ENCODE data around the gene LIMS2. TPM values are rescaled to one million over a fixed set of nuclear protein-coding genes. Genes with fewer than 3 reads are reported as not detected.

LIMS2 gene
- total RNA-seq, 1 experiment from 2014 or later = 8.9 TPM

DNA sequence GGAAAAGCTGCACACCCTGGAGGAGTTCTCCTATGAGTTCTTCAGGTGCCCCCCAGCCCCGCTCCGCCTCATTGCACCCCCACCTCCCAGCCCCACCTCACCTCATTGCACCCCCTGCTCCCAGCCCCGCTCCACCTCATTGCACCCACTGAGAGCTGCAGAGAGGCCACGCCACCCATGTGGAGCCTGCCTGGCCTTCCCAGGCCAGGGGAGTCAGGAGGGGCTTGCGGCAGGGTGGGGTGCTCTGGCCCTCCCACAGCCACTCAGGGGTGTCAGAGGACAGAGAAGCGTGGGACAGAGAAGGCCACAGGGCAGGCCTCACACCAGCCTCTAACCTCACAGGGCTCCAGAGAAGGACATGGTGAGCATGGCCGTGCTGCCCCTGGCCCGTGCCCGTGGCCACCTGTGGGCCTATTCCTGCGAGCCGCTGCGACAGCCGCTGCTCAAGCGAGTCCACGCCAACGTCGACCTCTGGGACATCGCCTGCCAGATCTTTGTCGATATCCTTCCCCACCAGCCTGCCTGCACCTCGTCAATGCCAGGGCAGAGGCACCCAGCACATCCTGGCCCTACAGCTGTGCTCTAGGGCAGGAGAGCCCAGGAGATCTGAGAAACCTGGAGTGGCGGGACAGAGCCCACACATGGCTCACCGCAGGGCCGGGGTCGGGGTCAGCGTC lies 44.3 kb downstream of the LIMS2 start:
- no peak overlapping the region for H3K4me3 ChIP-seq (ENCODE audit: low read depth in 2 of 2, low read length in 2 of 2)
- no peaks in the 10 kb centered on the region for H3K9me3 ChIP-seq (ENCODE audit: control insufficient read depth, insufficient read depth, low read depth, low read length)
- no peaks in the 10 kb centered on the region for H3K36me3 ChIP-seq (ENCODE audit: control insufficient read depth, insufficient read depth, low read length)
- ChIA-PET POLR2A (no interaction called here), CTCF (no interaction called here)
- DNase-seq (ENCODE audit: low read depth, low spot score) = no peak
- no TSS peak for BruUV-seq (replicated peaks)
- no peak overlapping the region for H3K27ac ChIP-seq (ENCODE audit: low read length)
- intact Hi-C loops (cut with micrococcal nuclease; ENCODE audit: unreplicated experiment) (no loop called here), in situ Hi-C loops (cut with HindIII; ENCODE audit: low pct_unique_long_range_greater_than_20kb, low sequenced_read_pairs) (no loop called here)
- TF ChIP-seq POLR2AphosphoS5 (IDR thresholded peaks at IDR 0.05; ENCODE audit: low read depth, low read length) = no peak
- no peak for TF ChIP-seq REST (IDR thresholded peaks at IDR 0.05; ENCODE audit: insufficient read depth in 1 of 2, low read depth in 2 of 2, low read length in 1 of 2)
- TF ChIP-seq TCF7L2 (IDR thresholded peaks at IDR 0.05; ENCODE audit: low read depth, low read length) = no peak
- no peaks in the 10 kb centered on the region for H3K27me3 ChIP-seq (ENCODE audit: control insufficient read depth, insufficient read depth, low read length)
- no peak for ATAC-seq
- no peaks in the 10 kb centered on the region; the same call in 1 of the 2 replicates for H3K4me1 ChIP-seq (ENCODE audit: control insufficient read depth, insufficient read depth, low read length)

DNA sequence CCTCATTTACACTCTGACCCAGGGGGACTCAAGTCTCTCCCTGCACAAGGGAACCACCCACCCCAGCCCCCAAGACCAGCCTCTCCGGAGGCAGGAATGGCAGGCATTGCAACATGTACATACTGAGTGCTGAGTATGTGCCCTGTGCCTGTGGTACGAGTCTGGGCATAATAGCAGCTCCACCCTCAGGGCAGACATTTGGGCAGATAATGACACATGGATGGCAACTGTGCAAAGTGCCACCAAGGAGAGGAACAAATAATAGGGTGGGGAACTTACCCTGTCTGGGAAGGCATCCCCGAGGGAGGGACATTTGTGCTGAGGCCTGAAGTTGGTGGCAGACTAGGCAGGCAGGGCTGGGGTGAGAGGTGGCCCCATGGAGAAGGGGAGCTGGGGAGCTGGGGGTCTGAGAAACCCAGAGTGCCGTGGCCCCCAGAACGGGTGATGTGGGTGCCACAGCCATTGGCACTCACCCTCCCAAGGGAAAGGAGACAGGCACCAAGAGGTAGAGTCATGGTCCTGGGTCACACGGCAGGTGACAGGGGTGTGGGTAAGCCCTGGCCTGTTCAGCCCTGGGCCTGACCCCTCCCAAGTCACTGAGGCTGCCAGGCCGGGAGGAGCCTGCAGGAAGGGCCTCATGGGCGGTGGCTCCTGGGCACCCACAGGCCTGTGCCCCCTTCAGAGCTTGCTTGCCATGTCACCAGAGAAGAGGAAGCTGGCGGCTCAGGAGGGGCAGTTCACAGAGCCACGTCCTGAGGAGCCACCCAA lies 45.0 kb downstream of the LIMS2 start:
- ChIA-PET CTCF (no interaction called here), POLR2A (no interaction called here)
- no peak for DNase-seq (ENCODE audit: low read depth, low spot score)
- H3K4me3 ChIP-seq (ENCODE audit: low read depth in 2 of 2, low read length in 2 of 2) = no peak overlapping the region
- no peak for ATAC-seq
- intact Hi-C loops (cut with micrococcal nuclease; ENCODE audit: unreplicated experiment) (no loop called here), in situ Hi-C loops (cut with HindIII; ENCODE audit: low pct_unique_long_range_greater_than_20kb, low sequenced_read_pairs) (no loop called here)
- H3K4me1 ChIP-seq (ENCODE audit: control insufficient read depth, insufficient read depth, low read length) = no peaks in the 10 kb centered on the region; the same call in 1 of the 2 replicates
- no peak for TF ChIP-seq REST (IDR thresholded peaks at IDR 0.05; ENCODE audit: insufficient read depth in 1 of 2, low read depth in 2 of 2, low read length in 1 of 2)
- no peak overlapping the region for H3K27ac ChIP-seq (ENCODE audit: low read length)
- BruUV-seq (replicated peaks) = no TSS peak
- no peaks in the 10 kb centered on the region for H3K36me3 ChIP-seq (ENCODE audit: control insufficient read depth, insufficient read depth, low read length)
- H3K9me3 ChIP-seq (ENCODE audit: control insufficient read depth, insufficient read depth, low read depth, low read length) = no peaks in the 10 kb centered on the region
- H3K27me3 ChIP-seq (ENCODE audit: control insufficient read depth, insufficient read depth, low read length) = no peaks in the 10 kb centered on the region

- no peak for TF ChIP-seq TCF7L2 (IDR thresholded peaks at IDR 0.05; ENCODE audit: low read depth, low read length)
- no peak for TF ChIP-seq POLR2AphosphoS5 (IDR thresholded peaks at IDR 0.05; ENCODE audit: low read depth, low read length)
- TF ChIP-seq REST (IDR thresholded peaks at IDR 0.05; ENCODE audit: insufficient read depth in 1 of 2, low read depth in 2 of 2, low read length in 1 of 2) = no peak
- TF ChIP-seq, protein P1, sequence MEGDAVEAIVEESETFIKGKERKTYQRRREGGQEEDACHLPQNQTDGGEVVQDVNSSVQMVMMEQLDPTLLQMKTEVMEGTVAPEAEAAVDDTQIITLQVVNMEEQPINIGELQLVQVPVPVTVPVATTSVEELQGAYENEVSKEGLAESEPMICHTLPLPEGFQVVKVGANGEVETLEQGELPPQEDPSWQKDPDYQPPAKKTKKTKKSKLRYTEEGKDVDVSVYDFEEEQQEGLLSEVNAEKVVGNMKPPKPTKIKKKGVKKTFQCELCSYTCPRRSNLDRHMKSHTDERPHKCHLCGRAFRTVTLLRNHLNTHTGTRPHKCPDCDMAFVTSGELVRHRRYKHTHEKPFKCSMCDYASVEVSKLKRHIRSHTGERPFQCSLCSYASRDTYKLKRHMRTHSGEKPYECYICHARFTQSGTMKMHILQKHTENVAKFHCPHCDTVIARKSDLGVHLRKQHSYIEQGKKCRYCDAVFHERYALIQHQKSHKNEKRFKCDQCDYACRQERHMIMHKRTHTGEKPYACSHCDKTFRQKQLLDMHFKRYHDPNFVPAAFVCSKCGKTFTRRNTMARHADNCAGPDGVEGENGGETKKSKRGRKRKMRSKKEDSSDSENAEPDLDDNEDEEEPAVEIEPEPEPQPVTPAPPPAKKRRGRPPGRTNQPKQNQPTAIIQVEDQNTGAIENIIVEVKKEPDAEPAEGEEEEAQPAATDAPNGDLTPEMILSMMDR (IDR thresholded peaks at IDR 0.05) = no peak
- no peak for TF ChIP-seq SIN3A (IDR thresholded peaks at IDR 0.05; ENCODE audit: borderline replicate concordance, insufficient read depth, low read depth, low read length)
- POLR2A ChIA-PET = no interaction called here
- Histone ChIP-seq H3K27me3 (ENCODE audit: control insufficient read depth, insufficient read depth, low read length) (no peaks in the 10 kb centered on the region), H3K9me3 (ENCODE audit: control insufficient read depth, insufficient read depth, low read depth, low read length) (no peaks in the 10 kb centered on the region), H3K4me3 (ENCODE audit: low read depth in 2 of 2, low read length in 2 of 2) (no peak overlapping the region), H3K27ac (ENCODE audit: low read length) (no peak overlapping the region), H3K36me3 (ENCODE audit: control insufficient read depth, insufficient read depth, low read length) (no peaks in the 10 kb centered on the region), H3K4me1 (ENCODE audit: control insufficient read depth, insufficient read depth, low read length) (no peaks in the 10 kb centered on the region; the same call in 1 of the 2 replicates)
- intact Hi-C loops (cut with micrococcal nuclease; ENCODE audit: unreplicated experiment) (no loop called here), in situ Hi-C loops (cut with HindIII; ENCODE audit: low pct_unique_long_range_greater_than_20kb, low sequenced_read_pairs) (no loop called here)
- ATAC-seq (no peak), DNase-seq (ENCODE audit: low read depth, low spot score) (no peak)
- BruUV-seq (replicated peaks) = no TSS peak
- CTCF ChIA-PET = no interaction called here
Measured at GRCh38 chr2:127629637-127630036, 45.7 kb downstream of the LIMS2 start.

Data from Panc1 (cell line).